H9 (cell line): ENCODE data around the gene TGM2. TPM values are rescaled to one million over a fixed set of nuclear protein-coding genes. Genes with fewer than 3 reads are reported as not detected.

Experiments
- DNase-seq: peaks from one replicate; pipeline ENCODE4 v3.0.0-alpha.2; 2017
- H2AFZ ChIP-seq: one replicate; pipeline ENCODE4 v1.6.1; 2013; ENCODE audit warnings: mild to moderate bottlenecking, low read length, control low read depth, moderate library complexity
- H2AK5ac ChIP-seq: 2 replicates; pipeline ENCODE4 v1.6.1; 2013; ENCODE audit warnings: low read length, control low read depth, mixed read lengths; ENCODE audit not compliant: insufficient read length
- H2BK120ac ChIP-seq: one replicate; pipeline ENCODE4 v1.6.1; 2013; ENCODE audit warnings: low read depth, mild to moderate bottlenecking, low read length, control low read depth, inconsistent platforms; ENCODE audit not compliant: poor library complexity, severe bottlenecking
- H2BK12ac ChIP-seq: 2 replicates; pipeline ENCODE4 v1.6.1; 2013; ENCODE audit warnings: low read length, control low read depth, mixed read lengths, low read depth; ENCODE audit not compliant: insufficient read length
- H2BK15ac ChIP-seq: 2 replicates; pipeline ENCODE4 v1.6.1; 2013; ENCODE audit warnings: low read depth, low read length, control low read depth
- H2BK20ac ChIP-seq: one replicate; pipeline ENCODE4 v1.6.1; 2013; ENCODE audit warnings: low read depth, mild to moderate bottlenecking, low read length, control low read depth, inconsistent platforms; ENCODE audit not compliant: poor library complexity, severe bottlenecking
- H2BK5ac ChIP-seq: 2 replicates; pipeline ENCODE4 v1.6.1; 2013; ENCODE audit warnings: low read length, control low read depth, mixed read lengths; ENCODE audit not compliant: insufficient read length
- H3K14ac ChIP-seq: 2 replicates; pipeline ENCODE4 v1.6.1; 2013; ENCODE audit warnings: low read length, control low read depth; ENCODE audit not compliant: insufficient read depth
- H3K18ac ChIP-seq: 2 replicates; pipeline ENCODE4 v1.6.1; 2013; ENCODE audit warnings: low read depth, mild to moderate bottlenecking, mixed read lengths, low read length, control low read depth; ENCODE audit not compliant: insufficient read length
- H3K23ac ChIP-seq: 2 replicates; pipeline ENCODE4 v1.6.1; 2013; ENCODE audit warnings: low read length, control low read depth, mixed read lengths, low read depth; ENCODE audit not compliant: insufficient read length
- H3K23me2 ChIP-seq: 2 replicates; pipeline ENCODE4 v1.6.1; 2013; ENCODE audit warnings: low read depth, mild to moderate bottlenecking, mixed read lengths, low read length, control low read depth; ENCODE audit not compliant: insufficient read length, poor library complexity, severe bottlenecking
- H3K27ac ChIP-seq: 2 replicates; pipeline ENCODE4 v1.5.1; 2013; ENCODE audit warnings: low read length, control low read depth, mixed read lengths, low read depth; ENCODE audit not compliant: insufficient read length
- H3K27me3 ChIP-seq: 2 replicates; pipeline ENCODE4 v1.6.1; 2013; ENCODE audit warnings: low read length, control low read depth, inconsistent platforms; ENCODE audit not compliant: insufficient read depth
- H3K4ac ChIP-seq: 2 replicates; pipeline ENCODE4 v1.6.1; 2013; ENCODE audit warnings: low read depth, mild to moderate bottlenecking, control low read depth, inconsistent platforms, low read length, moderate library complexity
- H3K4me1 ChIP-seq: 2 replicates; pipeline ENCODE4 v1.6.1; 2013; ENCODE audit warnings: low read length, control low read depth, inconsistent platforms; ENCODE audit not compliant: insufficient read depth
- H3K4me2 ChIP-seq: 2 replicates; pipeline ENCODE4 v1.6.1; 2013; ENCODE audit warnings: low read length, control low read depth, mixed read lengths; ENCODE audit not compliant: insufficient read length, insufficient read depth
- H3K56ac ChIP-seq: 2 replicates; pipeline ENCODE4 v1.6.1; 2013; ENCODE audit warnings: low read depth, mild to moderate bottlenecking, mixed read lengths, low read length, control low read depth; ENCODE audit not compliant: insufficient read length
- H3K79me1 ChIP-seq: 2 replicates; pipeline ENCODE4 v1.6.1; 2013; ENCODE audit warnings: low read depth, mild to moderate bottlenecking, moderate library complexity, low read length, control low read depth, inconsistent platforms; ENCODE audit not compliant: insufficient read depth, poor library complexity, severe bottlenecking
- H3K79me2 ChIP-seq: 2 replicates; pipeline ENCODE4 v1.6.1; 2013; ENCODE audit warnings: low read length, control low read depth, inconsistent platforms; ENCODE audit not compliant: insufficient read depth
- H3K9ac ChIP-seq: 2 replicates; pipeline ENCODE4 v1.6.1; 2013; ENCODE audit warnings: low read length, control low read depth, mixed read lengths; ENCODE audit not compliant: insufficient read length; ENCODE audit errors: extremely low read depth
- H3K9me3 ChIP-seq: one replicate; pipeline ENCODE4 v1.6.1; 2013; ENCODE audit warnings: low read depth, low read length, inconsistent platforms; ENCODE audit not compliant: control insufficient read depth
- H3T11ph ChIP-seq: one replicate; pipeline ENCODE4 v1.6.1; 2013; ENCODE audit warnings: mild to moderate bottlenecking, low read length, control low read depth, inconsistent platforms
- H4K20me1 ChIP-seq: one replicate; pipeline ENCODE4 v1.6.1; 2013; ENCODE audit not compliant: control insufficient read depth, insufficient read length, insufficient read depth
- H4K5ac ChIP-seq: 2 replicates; pipeline ENCODE4 v1.6.1; 2013; ENCODE audit warnings: low read depth, mild to moderate bottlenecking, mixed read lengths, low read length, control low read depth; ENCODE audit not compliant: insufficient read length
- H4K8ac ChIP-seq: replicated peaks from 2 replicates; pipeline ENCODE4 v1.6.1; 2013; ENCODE audit warnings: low read length, control low read depth, mixed read lengths, low read depth; ENCODE audit not compliant: insufficient read length
- H4K91ac ChIP-seq: 2 replicates; pipeline ENCODE4 v1.6.1; 2013; ENCODE audit warnings: low read depth, mild to moderate bottlenecking, moderate library complexity, mixed read lengths, low read length, control low read depth; ENCODE audit not compliant: insufficient read length
- H3K27ac Mint-ChIP-seq, 3 experiments: 2 replicates in 2 of 3; 3 replicates in 1 of 3; pipeline ENCODE4 v1.8.0; 2020 to 2021; ENCODE audit warnings: mixed read lengths in 3 of 3, mild to moderate bottlenecking in 1 of 3, moderate library complexity in 1 of 3
- H3K27me3 Mint-ChIP-seq: 2 replicates; pipeline ENCODE4 v1.8.0; 2021; ENCODE audit warnings: low read depth, mild to moderate bottlenecking, moderate library complexity, mixed read lengths
- H3K36me3 Mint-ChIP-seq, 3 experiments: 2 replicates in 2 of 3; 3 replicates in 1 of 3; pipeline ENCODE4 v1.8.0; 2020 to 2021; ENCODE audit warnings: low read depth in 3 of 3, mixed read lengths in 3 of 3; ENCODE audit not compliant: insufficient read depth in 1 of 3
- H3K4me1 Mint-ChIP-seq, 2 experiments: 2 replicates each; pipeline ENCODE4 v1.8.0; 2020; ENCODE audit warnings: mixed read lengths in 2 of 2
- H3K4me3 Mint-ChIP-seq, 2 experiments: 2 replicates in 1 of 2; 3 replicates in 1 of 2; pipeline ENCODE4 v1.8.0; 2020 to 2021; ENCODE audit warnings: mild to moderate bottlenecking in 2 of 2, mixed read lengths in 2 of 2, moderate library complexity in 1 of 2
- H3K9me3 Mint-ChIP-seq, 2 experiments: 2 replicates in 1 of 2; 3 replicates in 1 of 2; pipeline ENCODE4 v1.8.0; 2020; ENCODE audit warnings: mild to moderate bottlenecking in 2 of 2, mixed read lengths in 2 of 2, moderate library complexity in 1 of 2
- WGBS: extraction: QIAGEN DNeasy Blood & Tissue Kit; methylation state at CpG from one replicate; pipeline ENCODE4 v1.1.7; 2013; ENCODE audit warnings: missing lambda C conversion rate, low lambda C conversion rate, mixed read lengths; ENCODE audit not compliant: insufficient read length; ENCODE audit errors: extremely low coverage; 5-methylcytosine and 5-hydroxymethylcytosine counted together
- total RNA-seq: library from RNA; stranded (reverse); gene quantifications from 2 replicates; pipeline ENCODE4 v1.2.1, GENCODE V29; 2021
- TF ChIP-seq, protein P1 (sequence below): fragments of 200-600 bp; sonication (generic); conservative IDR thresholded peaks from 3 replicates; pipeline ENCODE4 v1.8.0; 2021; ENCODE audit warnings: antibody characterized with exemption, mild to moderate bottlenecking

The TGM2 gene
- total RNA-seq, 1 experiment from 2014 or later: 1.1 TPM

- no peaks in the 10 kb centered on the region for H3K79me1 ChIP-seq
- H3T11ph ChIP-seq: no peak overlapping the region
- no peaks in the 10 kb centered on the region for H3K27me3 ChIP-seq
- no peak overlapping the region for H4K91ac ChIP-seq
- no peak overlapping the region for H3K4me2 ChIP-seq
- H3K4ac ChIP-seq: no peak overlapping the region
- H3K23ac ChIP-seq: no peak overlapping the region
- Mint-ChIP-seq H3K27ac (no peak overlapping the region), H3K4me1 (peaks cover 4 to 7% of the 10 kb centered on the region in 2 experiments), H3K4me3 (no peak overlapping the region), H3K27me3 (no peaks in the 10 kb centered on the region), H3K9me3 (no peaks in the 10 kb centered on the region), H3K36me3 (no peaks in the 10 kb centered on the region)
- H3K9ac ChIP-seq: no peak overlapping the region
- no peak overlapping the region for H2BK15ac ChIP-seq
- H4K8ac ChIP-seq: no peak overlapping the region
- no peak for DNase-seq
- no peak overlapping the region for H3K18ac ChIP-seq
- no peaks in the 10 kb centered on the region for H3K9me3 ChIP-seq
- H3K79me2 ChIP-seq: no peaks in the 10 kb centered on the region
- H2BK5ac ChIP-seq: no peak overlapping the region
- H2AK5ac ChIP-seq: no peak overlapping the region
- no peak overlapping the region for H3K56ac ChIP-seq
- no peak overlapping the region for H4K5ac ChIP-seq
- H2BK20ac ChIP-seq: no peak overlapping the region
- H2BK12ac ChIP-seq: no peak overlapping the region
- H4K20me1 ChIP-seq: no peaks in the 10 kb centered on the region
- H2AFZ ChIP-seq: no peak overlapping the region
- H3K4me1 ChIP-seq: no peaks in the 10 kb centered on the region
- no peak overlapping the region for H3K27ac ChIP-seq
- H3K14ac ChIP-seq: no peak overlapping the region
- H2BK120ac ChIP-seq: no peak overlapping the region
- H3K23me2 ChIP-seq: no peaks in the 10 kb centered on the region
- WGBS: no CpG with 5 or more reads among the region's 2 CpGs
- TF ChIP-seq, protein P1, sequence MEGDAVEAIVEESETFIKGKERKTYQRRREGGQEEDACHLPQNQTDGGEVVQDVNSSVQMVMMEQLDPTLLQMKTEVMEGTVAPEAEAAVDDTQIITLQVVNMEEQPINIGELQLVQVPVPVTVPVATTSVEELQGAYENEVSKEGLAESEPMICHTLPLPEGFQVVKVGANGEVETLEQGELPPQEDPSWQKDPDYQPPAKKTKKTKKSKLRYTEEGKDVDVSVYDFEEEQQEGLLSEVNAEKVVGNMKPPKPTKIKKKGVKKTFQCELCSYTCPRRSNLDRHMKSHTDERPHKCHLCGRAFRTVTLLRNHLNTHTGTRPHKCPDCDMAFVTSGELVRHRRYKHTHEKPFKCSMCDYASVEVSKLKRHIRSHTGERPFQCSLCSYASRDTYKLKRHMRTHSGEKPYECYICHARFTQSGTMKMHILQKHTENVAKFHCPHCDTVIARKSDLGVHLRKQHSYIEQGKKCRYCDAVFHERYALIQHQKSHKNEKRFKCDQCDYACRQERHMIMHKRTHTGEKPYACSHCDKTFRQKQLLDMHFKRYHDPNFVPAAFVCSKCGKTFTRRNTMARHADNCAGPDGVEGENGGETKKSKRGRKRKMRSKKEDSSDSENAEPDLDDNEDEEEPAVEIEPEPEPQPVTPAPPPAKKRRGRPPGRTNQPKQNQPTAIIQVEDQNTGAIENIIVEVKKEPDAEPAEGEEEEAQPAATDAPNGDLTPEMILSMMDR: no peak
Observed at GRCh38 chr20:38115896-38116295, 49.2 kb downstream of the TGM2 start.
